ENCODE measurements around the gene CARMIL1.

Gene CARMIL1

DNA sequence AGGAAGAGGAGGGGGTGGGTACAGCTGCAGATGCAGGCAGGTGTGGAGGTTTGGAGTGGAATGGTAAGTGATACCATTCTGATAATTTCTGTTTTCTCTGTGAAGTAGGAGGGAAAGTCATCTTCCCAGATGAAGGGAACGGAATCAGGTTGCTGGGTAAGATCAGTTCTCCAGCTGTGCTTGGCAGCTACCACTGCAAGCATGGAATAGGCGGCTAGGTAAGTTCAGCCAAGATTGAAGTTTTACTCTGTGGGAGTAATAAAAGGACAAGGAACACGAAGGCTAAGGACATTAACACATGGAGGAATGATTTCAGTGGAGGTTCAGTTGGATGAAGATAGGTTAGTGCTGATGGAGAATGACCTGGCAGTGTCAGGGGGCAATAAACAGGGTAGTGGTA is 128.3 kb downstream of the CARMIL1 start:
- DNase-seq (no peak), ATAC-seq (replicated peaks) (no peak)
- H3K36me3 Mint-ChIP-seq (ENCODE audit: insufficient read depth) = peaks cover 5% of the 10 kb centered on the region
- H3K4me3 Mint-ChIP-seq = no peak overlapping the region
- no peak overlapping the region for H3K27ac Mint-ChIP-seq
- H3K27me3 Mint-ChIP-seq = no peaks in the 10 kb centered on the region
- H3K4me1 Mint-ChIP-seq (ENCODE audit: low read depth in 2 of 2) = peaks cover 16 to 22% of the 10 kb centered on the region in 2 donors
- H3K9me3 Mint-ChIP-seq = no peaks in the 10 kb centered on the region

DNA sequence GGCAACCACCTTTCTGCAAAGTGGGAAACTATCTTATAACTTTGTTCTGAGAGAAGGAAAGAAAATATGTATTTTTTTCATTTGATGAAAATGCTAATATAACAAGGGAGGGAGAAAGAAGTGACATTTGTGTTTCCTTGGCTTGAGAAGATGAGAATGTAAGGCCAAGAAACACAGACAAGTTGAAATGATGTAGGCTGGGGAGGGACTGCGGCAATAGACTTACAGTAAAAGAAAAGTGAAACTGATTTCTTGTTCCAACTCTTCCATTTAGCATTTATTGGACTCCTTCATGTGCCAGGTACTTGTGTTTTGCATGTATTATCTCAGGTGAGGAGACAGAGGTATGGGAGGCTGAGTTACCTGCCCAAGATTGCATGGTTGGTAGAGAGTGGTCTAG is 130.9 kb downstream of the CARMIL1 start:
- Mint-ChIP-seq H3K36me3 (ENCODE audit: insufficient read depth) (no peaks in the 10 kb centered on the region), H3K4me1 (ENCODE audit: low read depth in 2 of 2) (peaks cover 4 to 6% of the 10 kb centered on the region in 2 donors), H3K27ac (peak overlapping the region in 1 of 2 donors; percentile 17), H3K27me3 (peaks cover 0 to 4% of the 10 kb centered on the region in 2 donors), H3K9me3 (no peaks in the 10 kb centered on the region), H3K4me3 (peak overlapping the region in 1 of 2 donors; percentile 44)
- no peak for ATAC-seq (replicated peaks)
- DNase-seq = no peak

DNA sequence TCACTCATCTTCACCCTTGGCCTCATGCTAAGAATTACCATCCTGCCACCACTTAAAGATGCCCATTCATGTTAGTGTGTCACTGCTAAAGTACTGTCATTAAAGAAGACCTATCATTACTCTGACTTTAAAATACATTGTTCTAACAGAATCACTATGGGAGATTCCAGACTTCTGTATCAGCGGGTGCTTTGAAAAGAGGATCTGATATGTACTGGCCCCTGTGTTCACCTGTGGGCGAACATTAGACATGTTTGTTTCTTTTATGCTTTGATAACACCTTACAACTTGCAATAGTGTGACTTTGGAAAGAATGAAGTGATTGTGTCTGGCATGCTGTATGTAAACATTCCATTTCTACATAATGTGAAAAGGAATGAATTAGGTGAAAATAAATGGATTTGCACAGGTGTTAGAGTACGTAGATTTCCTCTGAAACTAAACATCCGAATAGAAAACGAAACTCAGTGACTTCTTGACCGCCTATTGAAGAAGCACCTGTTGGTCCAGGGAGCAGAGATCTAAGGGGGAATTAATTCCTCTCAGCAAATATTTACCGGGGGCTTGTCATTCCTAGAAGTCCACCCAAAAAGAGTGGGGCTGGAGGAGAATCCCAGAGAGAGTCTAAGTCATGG is 132.3 kb downstream of the CARMIL1 start:
- DNase-seq (no peak), ATAC-seq (replicated peaks) (no peak)
- Mint-ChIP-seq H3K27me3 (peaks cover 0 to 14% of the 10 kb centered on the region in 2 donors), H3K9me3 (no peaks in the 10 kb centered on the region), H3K4me3 (no peak overlapping the region), H3K27ac (no peak overlapping the region), H3K36me3 (ENCODE audit: insufficient read depth) (no peaks in the 10 kb centered on the region), H3K4me1 (ENCODE audit: low read depth in 2 of 2) (peaks cover 4 to 6% of the 10 kb centered on the region in 2 donors)

DNA sequence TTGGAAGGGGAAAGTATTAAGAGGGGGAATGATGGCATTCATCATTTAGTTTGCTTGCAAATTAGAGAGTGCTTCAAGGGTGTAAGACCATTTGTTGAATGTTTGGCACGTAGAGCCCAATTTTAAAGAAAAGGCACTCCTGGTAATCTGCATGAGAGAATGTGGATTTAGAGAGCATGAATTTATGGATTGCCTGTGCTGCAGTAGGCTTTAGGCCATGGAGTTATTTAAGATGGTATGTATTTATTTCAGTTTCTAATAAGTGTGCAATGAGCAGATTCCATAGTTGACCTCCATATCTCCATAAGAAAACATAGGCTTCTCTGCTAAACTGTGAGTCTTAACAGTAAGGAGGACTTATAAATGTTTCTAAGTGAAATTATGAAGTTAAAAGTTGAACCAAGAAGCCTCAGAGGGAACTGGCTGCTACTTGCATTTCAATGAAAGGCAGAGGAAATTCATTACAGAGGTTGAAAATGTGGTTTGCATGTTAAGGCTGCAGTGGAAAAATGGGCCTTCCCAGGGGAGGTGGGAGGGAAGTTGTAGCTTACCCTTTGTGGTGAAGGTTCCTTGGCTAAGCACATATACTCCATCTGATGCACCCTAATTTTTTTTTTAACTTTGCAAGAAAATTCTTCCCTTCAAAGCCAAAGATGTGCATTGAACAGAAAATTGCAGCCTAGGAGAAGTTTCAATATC is 134.2 kb downstream of the CARMIL1 start:
- no peaks in the 10 kb centered on the region for H3K9me3 Mint-ChIP-seq
- ATAC-seq (replicated peaks) = no peak
- peaks cover 0 to 14% of the 10 kb centered on the region in 2 donors for H3K27me3 Mint-ChIP-seq
- peaks cover 4 to 6% of the 10 kb centered on the region in 2 donors for H3K4me1 Mint-ChIP-seq (ENCODE audit: low read depth in 2 of 2)
- no peak overlapping the region for H3K4me3 Mint-ChIP-seq
- no peak for DNase-seq
- H3K36me3 Mint-ChIP-seq (ENCODE audit: insufficient read depth) = no peaks in the 10 kb centered on the region
- no peak overlapping the region for H3K27ac Mint-ChIP-seq

DNA sequence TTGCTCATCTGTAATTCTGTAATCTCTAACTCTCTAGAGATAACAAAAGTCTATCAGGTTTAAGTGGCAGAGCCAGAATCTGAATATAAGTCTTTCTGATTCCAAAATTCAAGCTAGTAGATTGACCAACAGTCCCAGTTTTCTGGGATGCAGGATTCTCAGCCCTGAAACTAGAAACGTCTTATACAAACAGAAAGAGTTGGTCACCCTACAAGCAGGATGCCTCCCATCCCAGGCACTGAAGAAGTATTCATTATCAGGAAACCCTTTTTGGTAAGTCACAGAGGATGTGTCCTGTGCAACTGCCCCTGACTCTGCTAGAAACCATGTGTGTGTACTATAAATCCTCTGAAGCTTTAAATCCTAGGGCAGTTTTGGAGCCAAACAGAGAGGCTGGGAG is 135.0 kb downstream of the CARMIL1 start:
- H3K27me3 Mint-ChIP-seq = peaks cover 0 to 14% of the 10 kb centered on the region in 2 donors
- no peak overlapping the region for H3K27ac Mint-ChIP-seq
- peaks cover 4 to 6% of the 10 kb centered on the region in 2 donors for H3K4me1 Mint-ChIP-seq (ENCODE audit: low read depth in 2 of 2)
- no peak for ATAC-seq (replicated peaks)
- H3K4me3 Mint-ChIP-seq = no peak overlapping the region
- no peak for DNase-seq
- no peaks in the 10 kb centered on the region for H3K36me3 Mint-ChIP-seq (ENCODE audit: insufficient read depth)
- no peaks in the 10 kb centered on the region for H3K9me3 Mint-ChIP-seq

DNA sequence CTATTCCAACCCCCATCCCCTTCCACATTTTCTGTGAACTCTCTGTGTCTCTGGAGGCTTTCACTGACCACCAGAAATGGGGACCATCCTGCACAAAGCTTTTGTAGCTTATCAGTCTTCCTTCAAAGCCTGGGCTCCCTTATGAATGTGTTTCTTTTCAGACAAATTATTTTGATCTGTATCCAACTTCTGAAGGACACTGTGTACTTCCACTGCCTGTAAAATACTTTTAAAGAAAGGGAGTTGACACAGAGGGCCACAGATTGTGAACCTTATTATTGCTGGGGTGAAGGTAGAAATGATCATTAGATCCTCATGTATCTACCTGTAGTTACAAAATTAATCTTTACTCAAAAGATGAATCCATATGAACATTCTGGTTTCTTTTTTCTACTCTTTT is 135.6 kb downstream of the CARMIL1 start:
- Mint-ChIP-seq H3K9me3 (no peaks in the 10 kb centered on the region), H3K27ac (no peak overlapping the region), H3K4me3 (no peak overlapping the region), H3K4me1 (ENCODE audit: low read depth in 2 of 2) (peaks cover 4 to 6% of the 10 kb centered on the region in 2 donors), H3K27me3 (peaks cover 0 to 14% of the 10 kb centered on the region in 2 donors), H3K36me3 (ENCODE audit: insufficient read depth) (no peaks in the 10 kb centered on the region)
- DNase-seq (no peak), ATAC-seq (replicated peaks) (no peak)

DNA sequence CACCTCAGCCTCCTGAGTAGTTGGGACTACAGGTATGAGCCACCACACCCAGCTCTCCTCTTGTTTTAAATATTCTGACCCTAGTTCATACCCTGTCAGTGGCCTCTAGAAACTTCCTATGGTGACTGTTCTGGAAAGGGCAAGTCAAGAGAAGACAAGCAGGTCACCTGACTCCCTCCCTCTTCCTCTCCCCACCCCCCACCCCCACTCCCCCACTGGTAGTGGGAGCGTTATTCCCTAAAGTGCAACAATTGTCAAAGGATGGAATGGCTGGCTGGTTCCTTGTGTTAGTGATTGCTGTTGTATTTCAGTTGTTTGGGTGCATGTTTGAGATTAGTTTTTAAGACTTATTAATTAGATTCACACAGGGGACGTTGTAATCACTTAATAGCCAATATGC is 136.1 kb downstream of the CARMIL1 start:
- Mint-ChIP-seq H3K27ac (no peak overlapping the region), H3K27me3 (peaks cover 0 to 14% of the 10 kb centered on the region in 2 donors), H3K4me3 (no peak overlapping the region), H3K4me1 (ENCODE audit: low read depth in 2 of 2) (peaks cover under 1 to 2% of the 10 kb centered on the region in 2 donors), H3K36me3 (ENCODE audit: insufficient read depth) (no peaks in the 10 kb centered on the region), H3K9me3 (no peaks in the 10 kb centered on the region)
- no peak for DNase-seq
- no peak for ATAC-seq (replicated peaks)

DNA sequence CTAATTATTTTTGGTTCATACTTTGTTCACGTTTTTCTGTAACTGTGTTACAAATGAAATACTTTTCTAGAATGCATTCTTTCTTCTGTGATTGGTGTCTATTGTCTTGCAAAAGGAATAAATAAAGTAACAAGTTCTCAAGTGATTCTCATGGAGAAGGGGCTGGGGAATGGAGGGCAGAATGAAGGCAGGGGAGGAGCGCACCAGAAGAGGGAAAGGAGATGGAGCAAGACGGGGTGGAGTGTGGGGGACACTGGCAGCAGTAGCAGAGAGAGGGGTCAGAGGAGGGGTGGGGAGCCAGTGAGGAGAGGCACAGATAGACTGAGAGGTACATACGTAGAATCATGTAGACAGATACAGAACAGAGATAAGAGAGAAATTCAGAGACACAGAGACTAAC is 136.5 kb downstream of the CARMIL1 start:
- Mint-ChIP-seq H3K4me3 (no peak overlapping the region), H3K4me1 (ENCODE audit: low read depth in 2 of 2) (no peaks in the 10 kb centered on the region), H3K27me3 (peaks cover 0 to 14% of the 10 kb centered on the region in 2 donors), H3K27ac (no peak overlapping the region), H3K9me3 (no peaks in the 10 kb centered on the region), H3K36me3 (ENCODE audit: insufficient read depth) (no peaks in the 10 kb centered on the region)
- ATAC-seq (replicated peaks) (no peak), DNase-seq (no peak)

DNA sequence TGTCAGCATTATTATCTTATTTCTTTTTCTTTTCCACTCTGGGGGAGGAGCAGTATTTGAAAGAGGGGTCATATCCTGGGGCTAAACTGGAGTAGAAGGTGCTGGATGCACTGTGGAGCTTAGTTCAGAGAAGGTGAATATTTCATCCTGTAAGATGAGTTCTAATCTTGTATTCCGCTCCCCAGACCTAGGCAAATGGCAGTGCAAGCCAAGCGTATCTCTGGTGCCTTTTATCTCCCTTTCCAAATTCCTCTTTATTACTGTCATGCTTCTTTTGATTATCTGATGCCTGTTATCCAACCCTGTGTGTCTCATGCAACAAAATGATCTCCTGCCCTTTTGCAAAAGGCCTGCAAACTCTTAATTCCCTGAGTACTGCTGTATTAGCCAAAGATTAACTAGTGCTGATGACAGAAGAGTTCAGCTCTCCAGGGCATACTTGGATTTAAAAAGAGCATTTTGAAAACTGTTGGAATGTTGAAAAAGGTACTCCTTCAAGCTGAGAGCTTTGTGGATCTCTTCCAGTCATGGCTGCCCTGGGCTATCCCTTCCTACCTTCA is 138.0 kb downstream of the CARMIL1 start:
- ATAC-seq (replicated peaks) = no peak

DNA sequence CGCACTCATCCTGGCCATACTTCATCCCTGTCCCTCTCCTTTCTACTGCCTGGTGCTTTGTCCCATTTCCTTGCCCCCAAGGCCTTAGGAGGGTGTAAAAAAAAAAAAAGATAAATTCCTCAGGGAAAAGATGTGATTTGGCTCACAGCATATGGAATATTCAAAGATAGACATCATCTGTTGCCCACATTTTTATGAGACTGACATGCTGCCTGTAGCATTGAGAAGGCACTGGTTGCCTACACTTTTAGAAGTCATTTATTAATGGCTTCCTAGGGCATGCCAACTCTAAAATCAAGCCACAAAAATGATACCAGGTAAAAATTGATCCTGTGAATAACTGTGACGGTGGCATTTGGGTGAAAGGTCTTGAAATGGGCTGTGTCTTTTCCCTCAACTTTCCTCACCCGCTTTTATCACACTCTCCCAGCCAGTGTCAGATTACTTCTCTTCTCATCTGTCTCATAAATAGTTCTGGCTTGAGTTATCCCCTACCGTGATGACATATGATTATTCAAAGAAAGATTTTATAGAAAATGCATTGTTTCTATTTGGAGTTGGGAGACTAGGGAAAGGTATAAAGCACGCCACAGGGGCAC is 139.4 kb downstream of the CARMIL1 start:
- H3K27ac Mint-ChIP-seq = peak overlapping the region in 1 of 2 donors; percentile 6
- DNase-seq (no peak), ATAC-seq (replicated peaks) (no peak)
- H3K27me3 Mint-ChIP-seq = peaks cover 0 to 14% of the 10 kb centered on the region in 2 donors
- H3K36me3 Mint-ChIP-seq (ENCODE audit: insufficient read depth) = no peaks in the 10 kb centered on the region
- no peaks in the 10 kb centered on the region for H3K9me3 Mint-ChIP-seq
- H3K4me3 Mint-ChIP-seq = no peak overlapping the region
- no peaks in the 10 kb centered on the region for H3K4me1 Mint-ChIP-seq (ENCODE audit: low read depth in 2 of 2)

More for the DNA sequence above, 138.0 kb downstream of the CARMIL1 start:
- no peaks in the 10 kb centered on the region for H3K36me3 Mint-ChIP-seq (ENCODE audit: insufficient read depth)
- no peaks in the 10 kb centered on the region for H3K9me3 Mint-ChIP-seq
- H3K27ac Mint-ChIP-seq = no peak overlapping the region
- H3K4me1 Mint-ChIP-seq (ENCODE audit: low read depth in 2 of 2) = no peaks in the 10 kb centered on the region
- no peak overlapping the region for H3K4me3 Mint-ChIP-seq
- H3K27me3 Mint-ChIP-seq = peaks cover 0 to 14% of the 10 kb centered on the region in 2 donors
- DNase-seq = no peak

DNA sequence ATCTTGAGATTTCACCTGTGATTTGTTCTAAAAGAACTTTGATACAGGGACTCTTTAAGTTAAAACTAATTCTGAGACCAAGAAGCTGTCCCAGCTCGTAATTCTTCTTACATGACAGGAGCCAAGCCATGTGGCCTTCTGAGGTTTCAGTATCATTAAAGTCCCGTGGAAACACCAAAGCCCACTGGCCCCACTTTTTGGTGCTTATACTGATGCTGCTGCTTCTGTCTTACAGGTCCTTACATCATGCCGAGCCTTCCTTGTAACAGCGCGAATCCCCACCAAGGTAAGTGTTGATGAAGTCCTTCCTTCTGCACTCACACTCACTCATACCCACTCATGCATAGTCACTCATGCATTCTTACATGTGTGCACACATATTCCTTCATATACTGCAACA is 140.7 kb downstream of the CARMIL1 start:
- Mint-ChIP-seq H3K9me3 (no peaks in the 10 kb centered on the region), H3K27me3 (peaks cover 0 to 13% of the 10 kb centered on the region in 2 donors), H3K36me3 (ENCODE audit: insufficient read depth) (no peaks in the 10 kb centered on the region), H3K4me1 (ENCODE audit: low read depth in 2 of 2) (no peaks in the 10 kb centered on the region), H3K27ac (no peak overlapping the region), H3K4me3 (no peak overlapping the region)
- DNase-seq = no peak
- no peak for ATAC-seq (replicated peaks)

DNA sequence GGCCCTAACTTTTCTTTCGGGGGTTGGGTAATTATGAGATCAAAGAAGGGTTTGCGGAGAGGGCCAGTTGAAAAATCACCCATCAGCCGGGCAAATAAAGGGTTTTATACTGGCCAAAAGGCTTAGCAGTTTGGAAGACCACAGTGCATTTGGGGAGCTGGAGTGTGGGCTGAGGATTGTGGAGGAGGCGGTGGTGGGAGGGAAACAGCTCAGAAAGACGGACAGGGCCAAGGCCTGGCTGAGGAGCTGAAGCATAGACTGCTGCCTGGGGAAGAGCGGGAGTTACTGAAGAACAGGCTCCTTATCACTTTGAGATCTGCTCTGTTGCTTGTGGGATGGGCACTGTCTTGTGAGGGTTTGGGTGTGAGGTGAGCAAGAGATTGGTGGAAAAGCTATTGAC is 144.2 kb downstream of the CARMIL1 start:
- H3K9me3 Mint-ChIP-seq = no peaks in the 10 kb centered on the region

DNA sequence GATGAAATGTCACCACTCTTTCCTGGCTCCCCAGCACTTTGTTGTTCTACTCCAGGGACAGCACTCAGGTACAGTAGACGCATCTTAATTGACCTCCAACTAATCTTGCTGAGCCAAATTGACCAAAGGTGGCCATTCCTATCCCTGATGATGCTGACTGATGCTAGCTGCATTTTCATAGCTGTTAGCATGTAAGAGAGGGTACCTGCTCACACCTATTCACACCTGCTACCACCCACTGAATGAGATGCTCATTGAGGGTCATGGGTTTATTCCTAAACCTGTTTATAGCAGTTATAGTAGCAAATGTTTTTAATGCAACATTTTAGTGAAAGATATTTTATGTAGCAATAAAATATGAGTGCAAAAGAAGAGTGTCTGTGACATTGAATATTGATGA is 145.1 kb downstream of the CARMIL1 start:
- H3K9me3 Mint-ChIP-seq = no peaks in the 10 kb centered on the region
- peak overlapping the region in 1 of 2 donors; percentile 19 for H3K27ac Mint-ChIP-seq
- no peak overlapping the region for H3K4me3 Mint-ChIP-seq
- no peaks in the 10 kb centered on the region for H3K36me3 Mint-ChIP-seq (ENCODE audit: insufficient read depth)
- no peaks in the 10 kb centered on the region for H3K4me1 Mint-ChIP-seq (ENCODE audit: low read depth in 2 of 2)
- ATAC-seq (replicated peaks) (no peak), DNase-seq (no peak)
- no peaks in the 10 kb centered on the region for H3K27me3 Mint-ChIP-seq

More for the DNA sequence above, 144.2 kb downstream of the CARMIL1 start:
- no peaks in the 10 kb centered on the region for H3K27me3 Mint-ChIP-seq
- no peak for ATAC-seq (replicated peaks)
- H3K27ac Mint-ChIP-seq = no peak overlapping the region
- H3K4me1 Mint-ChIP-seq (ENCODE audit: low read depth in 2 of 2) = no peaks in the 10 kb centered on the region
- H3K4me3 Mint-ChIP-seq = no peak overlapping the region
- no peaks in the 10 kb centered on the region for H3K36me3 Mint-ChIP-seq (ENCODE audit: insufficient read depth)
- no peak for DNase-seq
